GM19395 (cell line): Measurements from ENCODE around the gene RFX8.

Experiments
- ATAC-seq: cut with Tn5 transposase; IDR thresholded peaks from one replicate; pipeline ENCODE4 v1.9.1; 2021; ENCODE audit warnings: mild to moderate bottlenecking, moderate library complexity; ENCODE audit not compliant: unreplicated experiment

Gene RFX8

GRCh38 chr2:101383016-101383541 lies 91.8 kb downstream of the RFX8 start:
- no peak for ATAC-seq

GRCh38 chr2:101382442-101382841 lies 92.5 kb downstream of the RFX8 start:
- ATAC-seq = no peak

- ATAC-seq = no peak
These were observed 94.5 kb downstream of the RFX8 start for GRCh38 chr2:101380376-101380775.

- no peak for ATAC-seq
These were observed 95.8 kb downstream of the RFX8 start for GRCh38 chr2:101379091-101379490.

GRCh38 chr2:101375653-101376052 lies 99.3 kb downstream of the RFX8 start:
- no peak for ATAC-seq

- no peak for ATAC-seq
These were observed 99.9 kb downstream of the RFX8 start for GRCh38 chr2:101374821-101375561.

GRCh38 chr2:101372792-101373191 lies 102.1 kb downstream of the RFX8 start:
- ATAC-seq = no peak

GRCh38 chr2:101371636-101372035 lies 103.3 kb downstream of the RFX8 start:
- ATAC-seq = no peak

- ATAC-seq = no peak
These were observed 105.8 kb downstream of the RFX8 start for GRCh38 chr2:101369100-101369499.

- ATAC-seq = no peak
These were observed 106.5 kb downstream of the RFX8 start for GRCh38 chr2:101368376-101368775.

GRCh38 chr2:101367508-101367907 lies 107.4 kb downstream of the RFX8 start:
- no peak for ATAC-seq

- ATAC-seq = no peak
These were observed 110.0 kb downstream of the RFX8 start for GRCh38 chr2:101364878-101365277.

GRCh38 chr2:101362777-101363176 lies 112.1 kb downstream of the RFX8 start:
- ATAC-seq = no peak

- ATAC-seq = no peak
These were observed 112.6 kb downstream of the RFX8 start for GRCh38 chr2:101362316-101362715.

GRCh38 chr2:101361522-101361921 lies 113.4 kb downstream of the RFX8 start:
- ATAC-seq = no peak

- no peak for ATAC-seq
These were observed 113.8 kb downstream of the RFX8 start for GRCh38 chr2:101361121-101361520.

GRCh38 chr2:101360232-101360631 lies 114.7 kb downstream of the RFX8 start:
- ATAC-seq = no peak

- no peak for ATAC-seq
These were observed 115.4 kb downstream of the RFX8 start for GRCh38 chr2:101359410-101359954.

GRCh38 chr2:101357376-101357775 lies 117.5 kb downstream of the RFX8 start:
- ATAC-seq = no peak

GRCh38 chr2:101356521-101356920 lies 118.4 kb downstream of the RFX8 start:
- no peak for ATAC-seq

GRCh38 chr2:101356055-101356454 lies 118.9 kb downstream of the RFX8 start:
- no peak for ATAC-seq

- ATAC-seq = no peak
These were observed 119.4 kb downstream of the RFX8 start for GRCh38 chr2:101355401-101356054.
